ENCODE measurements around the gene CBX3. TPM values are rescaled to one million over a fixed set of nuclear protein-coding genes. Genes with fewer than 3 reads are reported as not detected.
"Not testable (repeated sequence)": the region's sequence is repeated elsewhere in the genome, so short reads cannot be mapped to it uniquely, and the experiment has no call there.

Gene CBX3
- 100 to 1,000 TPM; 140 to 281 (median 162) TPM for total RNA-seq

- Histone ChIP-seq H3K4me1 (replicated peaks in 1 of 2) (peaks cover 8 to 34% of the 10 kb centered on the region in 2 donors), H3K4me3 (peak within 1 kb of the TSS; percentile 76 to 99 (median 86)), H3K27ac (peak within 1 kb of the TSS; percentile 98 to 99)
- WGBS, 10 experiments, result 0 to 10% (median 0%) methylated on average over 2 to 5 of the region's 86 CpGs; no CpG with 5 or more reads in 6 of the 10 experiments
- peak; percentile 34 to 77 (median 68) for ATAC-seq (replicated peaks in 6 of 8)
- in situ Hi-C loops (cut with MboI; ENCODE audit: low pct_unique_long_range_greater_than_20kb in 2 of 9, low sequenced_read_pairs in 9 of 9, unreplicated experiment in 9 of 9), result loop anchor here in 1 of 9 experiments (25.0 kb wide), 1 partner anchor 136 kb away; no protein-coding TSS in a partner anchor
Measured at GRCh38 chr7:26201247-26202018, at the start of gene CBX3. Gene CBX3 (plus strand): TSS chr7:26201745. CDS start chr7:26202999, 1,254 bp downstream.

DNA sequence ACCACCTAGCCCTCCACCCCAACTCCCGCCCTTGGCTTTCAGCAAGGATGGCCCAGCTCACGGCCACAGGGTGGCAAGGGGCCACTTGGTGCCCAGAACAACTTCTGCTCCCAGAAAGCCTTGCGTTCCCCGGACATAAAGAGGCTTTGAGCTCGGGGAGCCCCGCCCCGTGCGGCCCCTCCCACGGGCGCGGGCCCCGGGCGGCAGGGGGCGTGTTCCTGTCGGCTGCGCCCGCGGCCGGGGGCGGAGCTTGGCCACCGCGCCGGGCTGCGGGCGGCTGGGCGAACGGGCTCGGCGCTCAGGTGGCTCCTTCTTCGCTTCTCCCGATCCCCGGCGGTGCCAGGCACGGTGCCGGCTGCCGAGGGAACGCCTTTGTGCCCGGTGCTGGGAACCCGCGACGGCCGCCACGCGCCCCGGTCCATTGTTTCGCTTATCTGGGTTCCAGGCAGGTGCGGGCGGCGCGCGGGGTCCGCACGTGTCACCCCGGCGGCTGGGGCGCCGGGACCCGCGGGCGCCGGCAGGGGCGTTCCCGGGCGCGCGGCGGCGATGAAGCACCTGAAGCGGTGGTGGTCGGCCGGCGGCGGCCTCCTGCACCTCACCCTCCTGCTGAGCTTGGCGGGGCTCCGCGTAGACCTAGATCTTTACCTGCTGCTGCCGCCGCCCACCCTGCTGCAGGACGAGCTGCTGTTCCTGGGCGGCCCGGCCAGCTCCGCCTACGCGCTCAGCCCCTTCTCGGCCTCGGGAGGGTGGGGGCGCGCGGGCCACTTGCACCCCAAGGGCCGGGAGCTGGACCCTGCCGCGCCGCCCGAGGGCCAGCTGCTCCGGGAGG, 49.4 kb upstream of the CBX3 start, which contains the start of gene NFE2L3:
TSS of gene NFE2L3 (plus strand) at position 246 of the 829 bp plus-strand sequence. CDS start at position 547, 301 bp downstream.
- in situ Hi-C loops (cut with MboI; ENCODE audit: low pct_unique_long_range_greater_than_20kb in 2 of 9, low sequenced_read_pairs in 9 of 9, unreplicated experiment in 9 of 9), result no loop called here
- ATAC-seq (replicated peaks in 6 of 8), result peak; percentile 48 to 87 (median 84)
- 0 to 7% methylated on average over 1 to 3 of the region's 95 CpGs; no CpG with 5 or more reads in 8 of the 10 experiments for WGBS, 10 experiments
- Histone ChIP-seq H3K27ac (no peak within 1 kb of the TSS), H3K4me1 (replicated peaks in 1 of 2) (peaks cover 0 to 13% of the 10 kb centered on the region in 2 donors), H3K4me3 (peak within 1 kb of the TSS; percentile 44 to 50 (median 48))

- in situ Hi-C loops (cut with MboI; ENCODE audit: low pct_unique_long_range_greater_than_20kb in 2 of 9, low sequenced_read_pairs in 9 of 9, unreplicated experiment in 9 of 9); H3K27ac ChIP-seq: not testable (repeated sequence)
- peak in 6 of 8 experiments; percentile 6 to 66 (median 56) for ATAC-seq (replicated peaks in 6 of 8)
- peak overlapping the region; percentile 44 to 50 (median 48) for H3K4me3 ChIP-seq
- WGBS, 10 experiments, result 0% methylated on average over 1 to 4 of the region's 54 CpGs; no CpG with 5 or more reads in 7 of the 10 experiments
- peaks cover 0 to 13% of the 10 kb centered on the region in 2 donors for H3K4me1 ChIP-seq (replicated peaks in 1 of 2)
Measured at GRCh38 chr7:26152782-26153240, 48.7 kb upstream of the CBX3 start.

DNA sequence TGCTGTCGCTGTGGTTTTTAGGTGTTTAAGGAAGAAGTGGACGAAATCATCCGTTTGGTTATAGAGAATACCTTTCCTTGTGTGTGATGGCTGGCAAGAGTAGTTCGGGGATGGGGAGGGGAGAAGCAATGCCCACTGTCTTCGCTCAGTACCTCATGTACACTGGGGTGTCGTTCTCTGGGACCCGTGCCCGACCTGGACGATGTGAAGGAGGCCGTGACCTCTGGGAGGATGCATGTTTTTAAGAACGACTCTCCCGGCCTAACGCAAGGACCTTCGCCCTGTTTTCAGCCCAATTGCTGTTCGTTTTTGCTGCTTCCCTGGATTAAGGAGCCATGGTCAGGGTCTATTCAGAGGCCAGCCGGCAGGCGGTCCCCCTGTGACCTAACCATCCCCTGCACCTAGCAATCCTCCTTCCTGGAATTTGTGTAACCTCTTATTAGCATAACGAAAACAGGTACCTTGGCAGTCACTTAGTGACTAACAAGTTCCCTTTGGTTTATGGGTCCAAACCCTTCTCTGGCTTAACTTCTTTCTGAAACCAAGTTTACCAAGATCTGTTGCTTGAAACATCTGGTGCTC, 48.2 kb upstream of the CBX3 start:
- H3K4me1 ChIP-seq (replicated peaks in 1 of 2), result peaks cover 0 to 13% of the 10 kb centered on the region in 2 donors
- H3K27ac ChIP-seq, result no peak overlapping the region
- H3K4me3 ChIP-seq, result peak overlapping the region; percentile 44 to 50 (median 48)
- ATAC-seq (replicated peaks in 6 of 8), result no peak
- in situ Hi-C loops (cut with MboI; ENCODE audit: low pct_unique_long_range_greater_than_20kb in 2 of 9, low sequenced_read_pairs in 9 of 9, unreplicated experiment in 9 of 9), result no loop called here
- 0 to 50% (median 18%) methylated on average over 1 to 6 of the region's 18 CpGs; no CpG with 5 or more reads in 1 of the 10 experiments for WGBS, 10 experiments

GRCh38 chr7:26153823-26154783, 47.4 kb upstream of the CBX3 start:
- no peak overlapping the region for H3K4me3 ChIP-seq
- no peak overlapping the region for H3K27ac ChIP-seq
- ATAC-seq (replicated peaks in 6 of 8), result peak in 2 of 8 experiments; percentile 13 to 25
- WGBS, 10 experiments, result 5 to 100% (median 47%) methylated on average over 1 to 11 of the region's 15 CpGs; no CpG with 5 or more reads in 1 of the 10 experiments
- H3K4me1 ChIP-seq (replicated peaks in 1 of 2), result peaks cover 0 to 13% of the 10 kb centered on the region in 2 donors
- in situ Hi-C loops (cut with MboI; ENCODE audit: low pct_unique_long_range_greater_than_20kb in 2 of 9, low sequenced_read_pairs in 9 of 9, unreplicated experiment in 9 of 9), result no loop called here

- in situ Hi-C loops (cut with MboI; ENCODE audit: low pct_unique_long_range_greater_than_20kb in 2 of 9, low sequenced_read_pairs in 9 of 9, unreplicated experiment in 9 of 9), result no loop called here
- H3K27ac ChIP-seq, result no peak overlapping the region
- H3K4me1 ChIP-seq (replicated peaks in 1 of 2), result peaks cover 0 to 13% of the 10 kb centered on the region in 2 donors
- WGBS, 10 experiments, result 20 to 100% (median 63%) methylated on average over 1 to 5 of the region's 8 CpGs; no CpG with 5 or more reads in 1 of the 10 experiments
- no peak overlapping the region for H3K4me3 ChIP-seq
- peak in 3 of 8 experiments; percentile 16 to 47 (median 19) for ATAC-seq (replicated peaks in 6 of 8)
Measured at GRCh38 chr7:26155531-26156375, 45.8 kb upstream of the CBX3 start.

- in situ Hi-C loops (cut with MboI; ENCODE audit: low pct_unique_long_range_greater_than_20kb in 2 of 9, low sequenced_read_pairs in 9 of 9, unreplicated experiment in 9 of 9), result no loop called here
- Histone ChIP-seq H3K4me1 (replicated peaks in 1 of 2) (peaks cover 0 to 13% of the 10 kb centered on the region in 2 donors), H3K27ac (no peak overlapping the region), H3K4me3 (no peak overlapping the region)
- ATAC-seq (replicated peaks in 6 of 8), result peak in 3 of 8 experiments; percentile 71 to 79 (median 78)
- 0 to 100% (median 86%) methylated on average over 1 to 14 of the region's 20 CpGs; no CpG with 5 or more reads in 1 of the 10 experiments for WGBS, 10 experiments
Measured at GRCh38 chr7:26156451-26157420, 44.8 kb upstream of the CBX3 start.

- H3K4me3 ChIP-seq, result no peak overlapping the region
- in situ Hi-C loops (cut with MboI; ENCODE audit: low pct_unique_long_range_greater_than_20kb in 2 of 9, low sequenced_read_pairs in 9 of 9, unreplicated experiment in 9 of 9), result no loop called here
- H3K27ac ChIP-seq, result no peak overlapping the region
- H3K4me1 ChIP-seq (replicated peaks in 1 of 2), result peaks cover 0 to 11% of the 10 kb centered on the region in 2 donors
- no peak for ATAC-seq (replicated peaks in 6 of 8)
- 75 to 100% (median 94%) methylated on average over 1 to 4 of the region's 4 CpGs; no CpG with 5 or more reads in 1 of the 10 experiments for WGBS, 10 experiments
Measured at GRCh38 chr7:26157520-26158105, 43.9 kb upstream of the CBX3 start.

GRCh38 chr7:26159243-26159642, 42.3 kb upstream of the CBX3 start:
- ATAC-seq (replicated peaks in 6 of 8), result no peak
- in situ Hi-C loops (cut with MboI; ENCODE audit: low pct_unique_long_range_greater_than_20kb in 2 of 9, low sequenced_read_pairs in 9 of 9, unreplicated experiment in 9 of 9), result no loop called here
- Histone ChIP-seq H3K27ac (no peak overlapping the region), H3K4me1 (replicated peaks in 1 of 2) (no peaks in the 10 kb centered on the region), H3K4me3 (no peak overlapping the region)
- WGBS, 10 experiments, result 0 to 88% (median 54%) methylated on average over 1 to 2 of the region's 2 CpGs; no CpG with 5 or more reads in 2 of the 10 experiments

- Histone ChIP-seq H3K4me3 (no peak overlapping the region), H3K27ac (no peak overlapping the region), H3K4me1 (replicated peaks in 1 of 2) (no peaks in the 10 kb centered on the region)
- in situ Hi-C loops (cut with MboI; ENCODE audit: low pct_unique_long_range_greater_than_20kb in 2 of 9, low sequenced_read_pairs in 9 of 9, unreplicated experiment in 9 of 9), result no loop called here
- ATAC-seq (replicated peaks in 6 of 8), result peak in 1 of 8 experiments; percentile 33
- 60 to 100% (median 88%) methylated on average over 1 to 2 of the region's 2 CpGs; no CpG with 5 or more reads in 2 of the 10 experiments for WGBS, 10 experiments
Measured at GRCh38 chr7:26160896-26161295, 40.6 kb upstream of the CBX3 start.

All from motor neuron (in vitro differentiated cells).